Endothelial cell of umbilical vein (primary cell): ENCODE results near the gene SPATA31E1. TPM values are rescaled to one million over a fixed set of nuclear protein-coding genes. Genes with fewer than 3 reads are reported as not detected.

Experiments used
- BruUV-seq: library from RNA; stranded (reverse); fragments of 400-500 nt; replicated peaks from 2 replicates; lab custom pipeline; 2021; lab: Mats Ljungman, UMichigan
- CTCF ChIA-PET: fragments of 300-600, 350-600 bp; sonication (Branson Sonifier 250); formaldehyde crosslinking; loops from one replicate; lab custom pipeline; 2021; ENCODE audit warnings: antibody characterized with exemption, inconsistent platforms; lab: Charles Lee
- POLR2A ChIA-PET: fragments of 300-600, 350-600 bp; sonication (Branson Sonifier 250); formaldehyde crosslinking; loops from one replicate; lab custom pipeline; 2021; ENCODE audit warnings: antibody characterized with exemption, inconsistent platforms; lab: Charles Lee
- DNase-seq: peaks from one replicate; pipeline ENCODE4 v3.0.0-alpha.2; 2011; ENCODE audit warnings: low read depth, low spot score
- FAIRE-seq: peaks from 2 replicates; lab custom pipeline; 2011; peaks lifted over from hg19 to GRCh38; lab: Jason Lieb, UNC
- H2AFZ ChIP-seq: 2 replicates; pipeline ENCODE4 v1.6.0; 2012; ENCODE audit warnings: low read depth, low read length, control low read depth, inconsistent platforms
- H3K27ac ChIP-seq: 2 replicates; pipeline ENCODE4 v1.5.1; 2011; ENCODE audit warnings: low read depth, mild to moderate bottlenecking, control low read depth, low read length, moderate library complexity; ENCODE audit not compliant: insufficient read depth
- H3K27me3 ChIP-seq, 2 experiments: 2 replicates each; pipeline versions ENCODE4 v1.6.0 to v1.6.1; 2011; ENCODE audit warnings: low read length in 2 of 2, mixed read lengths in 1 of 2; ENCODE audit not compliant: control insufficient read depth in 2 of 2, insufficient read depth in 2 of 2
- H3K36me3 ChIP-seq, 2 experiments: 2 replicates in 1 of 2; 3 replicates in 1 of 2; pipeline ENCODE4 v1.5.1; 2011; ENCODE audit warnings: low read length in 2 of 2, mild to moderate bottlenecking in 1 of 2, moderate library complexity in 1 of 2; ENCODE audit not compliant: control insufficient read depth in 2 of 2, insufficient read depth in 2 of 2; ENCODE audit errors: extremely low read depth in 1 of 2
- H3K4me1 ChIP-seq: 3 replicates; pipeline ENCODE4 v1.5.1; 2011; ENCODE audit warnings: mild to moderate bottlenecking, low read length; ENCODE audit not compliant: control insufficient read depth, insufficient read depth; ENCODE audit errors: extremely low read depth
- H3K4me2 ChIP-seq: 2 replicates; pipeline ENCODE4 v1.6.1; 2011; ENCODE audit warnings: low read length, control low read depth, mixed read lengths; ENCODE audit not compliant: insufficient read depth
- H3K4me3 ChIP-seq, 3 experiments: fragments of 200-600 bp in 1 of 3; sonication (generic), shearing (Covaris generic) in 1 of 3; replicated peaks in 1 of 3; 2 replicates each; pipeline ENCODE4 v1.5.1; 2011 to 2016; ENCODE audit warnings: control low read depth in 3 of 3, low read length in 3 of 3, mild to moderate bottlenecking in 2 of 3, inconsistent platforms in 1 of 3, low read depth in 1 of 3, moderate library complexity in 1 of 3; ENCODE audit not compliant: insufficient read depth in 1 of 3
- H3K79me2 ChIP-seq: 2 replicates; pipeline ENCODE4 v1.6.0; 2012; ENCODE audit warnings: low read length, inconsistent platforms; ENCODE audit not compliant: control insufficient read depth, insufficient read depth
- H3K9ac ChIP-seq: replicated peaks from 2 replicates; pipeline ENCODE3; 2011; ENCODE audit warnings: low read length, control low read depth; ENCODE audit not compliant: insufficient read depth; ENCODE audit errors: extremely low read depth
- H3K9me1 ChIP-seq: replicated peaks from 3 replicates; pipeline ENCODE4 v1.6.0; 2011; ENCODE audit warnings: mild to moderate bottlenecking, low read length; ENCODE audit not compliant: control insufficient read depth, insufficient read depth; ENCODE audit errors: extremely low read depth
- H3K9me3 ChIP-seq: replicated peaks from 2 replicates; pipeline ENCODE4 v1.5.1; 2012; ENCODE audit warnings: low read length, inconsistent platforms; ENCODE audit not compliant: control insufficient read depth, insufficient read depth
- H4K20me1 ChIP-seq: replicated peaks from 2 replicates; pipeline ENCODE3; 2011; ENCODE audit warnings: mild to moderate bottlenecking, low read length; ENCODE audit not compliant: control insufficient read depth, insufficient read depth; ENCODE audit errors: extremely low read depth
- CTCF ChIP-seq, 2 donors: IDR thresholded peaks; 1 replicate in 1 of 2; 2 replicates in 1 of 2; pipeline ENCODE4 v1.5.1; 2011; ENCODE audit warnings: low read length in 2 of 2, mild to moderate bottlenecking in 2 of 2, moderate library complexity in 2 of 2, control low read depth in 1 of 2, inconsistent platforms in 1 of 2, low read depth in 1 of 2; ENCODE audit not compliant: insufficient read depth in 1 of 2; ENCODE audit errors: extremely low read depth in 1 of 2
- EZH2 ChIP-seq: IDR thresholded peaks from 2 replicates; pipeline ENCODE4 v1.6.1; 2012; ENCODE audit warnings: borderline replicate concordance, low read depth, mild to moderate bottlenecking, moderate library complexity, low read length, inconsistent platforms; ENCODE audit not compliant: severe bottlenecking
- FOS ChIP-seq: IDR thresholded peaks from 2 replicates; pipeline ENCODE4 v1.6.1; 2011; ENCODE audit warnings: mild to moderate bottlenecking, low read length, moderate library complexity, borderline replicate concordance; ENCODE audit not compliant: insufficient read depth
- GATA2 ChIP-seq: IDR thresholded peaks from 2 replicates; pipeline ENCODE4 v1.7.0; 2011; ENCODE audit warnings: low read depth, mild to moderate bottlenecking, moderate library complexity, mixed read lengths, low read length; ENCODE audit not compliant: insufficient read length, insufficient read depth
- JUN ChIP-seq: IDR thresholded peaks from 2 replicates; pipeline ENCODE4 v1.6.1; 2011; ENCODE audit warnings: borderline replicate concordance, low read depth; ENCODE audit not compliant: insufficient read length, insufficient read depth
- MAX ChIP-seq: IDR thresholded peaks from 2 replicates; pipeline ENCODE4 v1.6.1; 2011; ENCODE audit not compliant: insufficient read depth, insufficient read length
- MYC ChIP-seq: IDR thresholded peaks from one replicate; pipeline ENCODE4 v1.6.1; 2011; ENCODE audit warnings: mild to moderate bottlenecking, low read depth, low read length
- POLR2A ChIP-seq: IDR thresholded peaks from 2 replicates; pipeline ENCODE4 v1.6.1; 2012; ENCODE audit warnings: low read depth, mild to moderate bottlenecking, control low read depth, low read length
- POLR2AphosphoS5 ChIP-seq: IDR thresholded peaks from 2 replicates; pipeline ENCODE4 v1.6.1; 2012; ENCODE audit warnings: low read depth, mild to moderate bottlenecking, control low read depth, low read length, moderate library complexity; ENCODE audit not compliant: insufficient read depth
- dilution Hi-C: fragments of 300-500 bp; cut with MboI; formaldehyde crosslinking; loops from one replicate; pipeline ENCODE4 v1.15.0; 2019; ENCODE audit warnings: low sequenced_read_pairs; ENCODE audit not compliant: extremely low pct_ligation_motif_present
- intact Hi-C: fragments of 100-400 bp; cut with micrococcal nuclease; formaldehyde crosslinking; loops from one replicate; pipeline ENCODE4 v1.10.0; 2022
- polyA plus RNA-seq, 4 experiments: library from polyadenylated mRNA; depleted of rRNA in 3 of 4; stranded (reverse) in 3 of 4; unstranded in 1 of 4; fragments of >200 nt; gene quantifications; 2 replicates each; pipeline versions ENCODE4 v1.2.1 to v1.2.3, GENCODE V29; 2011 to 2012; ENCODE audit warnings: missing spikeins in 1 of 4
- total RNA-seq: library from RNA; stranded (reverse); gene quantifications from 2 replicates; pipeline ENCODE4 v1.2.3, GENCODE V29; 2021

SPATA31E1 gene
- total and polyA plus RNA-seq, 2 donors (not counting 3 experiments of a cell fraction or from before 2014, with no cell fraction given) = not detected

DNA sequence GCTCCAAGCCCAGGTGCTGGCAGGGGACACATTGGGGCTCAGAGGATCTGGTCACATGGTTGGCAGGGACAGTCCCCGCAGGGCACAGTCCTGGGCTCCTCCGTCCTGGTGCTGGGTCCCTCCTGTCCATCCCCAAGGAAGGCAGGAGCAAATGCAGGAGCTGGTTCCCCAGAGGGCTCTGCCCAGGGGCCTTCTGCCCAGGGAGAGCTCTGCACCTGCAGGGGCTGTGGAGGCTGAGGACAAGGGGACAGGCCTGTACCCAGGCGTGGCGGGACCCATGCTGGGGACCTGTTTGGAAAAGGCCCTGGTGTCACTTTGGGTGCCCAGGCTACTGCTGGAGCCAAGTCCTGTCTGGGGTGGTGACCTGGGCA, 7.2 kb downstream of the SPATA31E1 start:
- BruUV-seq = no TSS peak
- Histone ChIP-seq H3K9me3 (no peaks in the 10 kb centered on the region), H3K27ac (no peak overlapping the region), H3K36me3 (no peaks in the 10 kb centered on the region), H4K20me1 (no peaks in the 10 kb centered on the region), H2AFZ (no peak overlapping the region), H3K4me2 (no peak overlapping the region), H3K4me1 (no peaks in the 10 kb centered on the region), H3K9me1 (no peaks in the 10 kb centered on the region), H3K9ac (no peak overlapping the region), H3K27me3 (peaks cover 0 to 1% of the 10 kb centered on the region in 2 experiments), H3K4me3 (no peak overlapping the region), H3K79me2 (no peaks in the 10 kb centered on the region)
- TF ChIP-seq MYC (no peak), JUN (no peak), POLR2AphosphoS5 (no peak), MAX (no peak), GATA2 (no peak), CTCF (IDR thresholded peaks at IDR 0.05; ENCODE audit: extremely low read depth in 1 of 2, insufficient read depth in 1 of 2, low read depth in 1 of 2, low read length in 2 of 2) (no peak), EZH2 (no peak), POLR2A (no peak), FOS (no peak)
- dilution Hi-C loops (no loop called here), intact Hi-C loops (no loop called here)
- no peak for DNase-seq
- FAIRE-seq = no peak
- CTCF ChIA-PET = no interaction called here
- POLR2A ChIA-PET = no interaction called here
